HG03571 (cell line): Measurements from ENCODE around the gene LSM14B.

ENCODE experiments used
- ATAC-seq: cut with Tn5 transposase; IDR thresholded peaks from one replicate; pipeline ENCODE4 v1.9.1; 2021; ENCODE audit not compliant: unreplicated experiment

Gene LSM14B

GRCh38 chr20:62131560-62132320 lies 9.5 kb downstream of the LSM14B start:
- ATAC-seq = no peak

- no peak for ATAC-seq
Measured at GRCh38 chr20:62132421-62132820, 10.1 kb downstream of the LSM14B start.

GRCh38 chr20:62133051-62133845 lies 11.0 kb downstream of the LSM14B start:
- no peak for ATAC-seq

- no peak for ATAC-seq
Measured at GRCh38 chr20:62133864-62134263, 11.6 kb downstream of the LSM14B start.

- no peak for ATAC-seq
Measured at GRCh38 chr20:62134735-62135231, 12.5 kb downstream of the LSM14B start.

GRCh38 chr20:62135573-62136266 lies 13.4 kb downstream of the LSM14B start:
- ATAC-seq = no peak

- no peak for ATAC-seq
Measured at GRCh38 chr20:62136283-62137091, 14.2 kb downstream of the LSM14B start.

- no peak for ATAC-seq
Measured at GRCh38 chr20:62137092-62137384, 14.8 kb downstream of the LSM14B start.

- ATAC-seq = no peak
Measured at GRCh38 chr20:62137478-62138203, 15.4 kb downstream of the LSM14B start.

GRCh38 chr20:62138204-62138543 lies 15.9 kb downstream of the LSM14B start:
- no peak for ATAC-seq

- no peak for ATAC-seq
Measured at GRCh38 chr20:62138912-62139311, 16.6 kb downstream of the LSM14B start.

- no peak for ATAC-seq
Measured at GRCh38 chr20:62139636-62140035, 17.4 kb downstream of the LSM14B start.

GRCh38 chr20:62141043-62141396 lies 18.7 kb downstream of the LSM14B start:
- ATAC-seq = no peak

GRCh38 chr20:62141397-62142251 lies 19.3 kb downstream of the LSM14B start:
- ATAC-seq = no peak

GRCh38 chr20:62142252-62143080 lies 20.2 kb downstream of the LSM14B start:
- ATAC-seq = peak; percentile 14

- ATAC-seq = peak; percentile 64
Measured at GRCh38 chr20:62143081-62143956, 21.0 kb downstream of the LSM14B start, which contains the start of the genes PSMA7 and SS18L1. Gene PSMA7 (minus strand): TSS chr20:62143394. CDS start chr20:62143303, 91 bp downstream. Gene SS18L1 (plus strand): TSS chr20:62143769. CDS start chr20:62143821, 52 bp downstream.
